Ishikawa (cell line): Measurements from ENCODE around the gene SNAPC2.

Experiments used
- CEBPB ChIP-seq: IDR thresholded peaks from 2 replicates; pipeline ENCODE4 v1.6.1; 2012
- CREB1 ChIP-seq: IDR thresholded peaks from 2 replicates; pipeline ENCODE4 v1.6.1; 2012; ENCODE audit warnings: low read depth
- EGR1 ChIP-seq: IDR thresholded peaks from 2 replicates; pipeline ENCODE4 v1.6.1; 2012
- EP300 ChIP-seq: IDR thresholded peaks from 2 replicates; pipeline ENCODE4 v1.6.1; 2012; ENCODE audit warnings: borderline replicate concordance
- FOXM1 ChIP-seq: IDR thresholded peaks from 2 replicates; pipeline ENCODE4 v1.6.1; 2012; ENCODE audit warnings: low read depth, borderline replicate concordance
- MAX ChIP-seq: IDR thresholded peaks from 2 replicates; pipeline ENCODE4 v1.6.1; 2012
- NFIC ChIP-seq: IDR thresholded peaks from 2 replicates; pipeline ENCODE4 v1.6.1; 2012
- RAD21 ChIP-seq: IDR thresholded peaks from 2 replicates; pipeline ENCODE4 v1.6.1; 2012; ENCODE audit warnings: low read depth
- REST ChIP-seq: IDR thresholded peaks from 2 replicates; pipeline ENCODE4 v1.6.1; 2012; ENCODE audit warnings: low read depth, mild to moderate bottlenecking
- TAF1 ChIP-seq: IDR thresholded peaks from 2 replicates; pipeline ENCODE4 v1.6.1; 2012; ENCODE audit warnings: low read depth, mild to moderate bottlenecking
- TCF12 ChIP-seq: IDR thresholded peaks from 2 replicates; pipeline ENCODE4 v1.6.1; 2012; ENCODE audit warnings: low read depth
- TEAD4 ChIP-seq: IDR thresholded peaks from 2 replicates; pipeline ENCODE4 v1.6.1; 2012
- USF1 ChIP-seq: IDR thresholded peaks from 2 replicates; pipeline ENCODE4 v1.6.1; 2012
- YY1 ChIP-seq: IDR thresholded peaks from 2 replicates; pipeline ENCODE4 v1.6.1; 2012; ENCODE audit warnings: low read depth
- ZBTB7A ChIP-seq: IDR thresholded peaks from 2 replicates; pipeline ENCODE4 v1.6.1; 2012; ENCODE audit warnings: low read depth

Gene SNAPC2

GRCh38 chr19:7905859-7906258, 14.3 kb upstream of the SNAPC2 start:
- no peak for TF ChIP-seq TEAD4
- TF ChIP-seq REST, result no peak
- no peak for TF ChIP-seq ZBTB7A
- TF ChIP-seq RAD21, result no peak
- no peak for TF ChIP-seq NFIC
- no peak for TF ChIP-seq TCF12
- TF ChIP-seq MAX, result no peak
- no peak for TF ChIP-seq EP300
- TF ChIP-seq CEBPB, result no peak
- no peak for TF ChIP-seq FOXM1
- TF ChIP-seq CREB1, result no peak
- TF ChIP-seq YY1, result no peak

- TF ChIP-seq FOXM1 (no peak), TCF12 (no peak), CREB1 (no peak), ZBTB7A (no peak), EP300 (no peak), TEAD4 (no peak), CEBPB (no peak), EGR1 (no peak)
Measured at GRCh38 chr19:7907122-7907521, 13.0 kb upstream of the SNAPC2 start.

GRCh38 chr19:7907544-7907943, 12.6 kb upstream of the SNAPC2 start:
- no peak for TF ChIP-seq CEBPB

- TF ChIP-seq EGR1, result no peak
Measured at GRCh38 chr19:7908078-7908699, 11.9 kb upstream of the SNAPC2 start.

- TF ChIP-seq TCF12 (no peak), TAF1 (no peak), MAX (no peak), TEAD4 (no peak), RAD21 (no peak), ZBTB7A (no peak), CEBPB (no peak), YY1 (no peak), USF1 (no peak), NFIC (no peak), EP300 (no peak), EGR1 (no peak), REST (no peak), FOXM1 (no peak), CREB1 (no peak)
Measured at GRCh38 chr19:7908742-7909461, 11.2 kb upstream of the SNAPC2 start.

- no peak for TF ChIP-seq RAD21
Measured at GRCh38 chr19:7909471-7910067, 10.6 kb upstream of the SNAPC2 start.
